Femur (tissue), 1 donor: ENCODE measurements around the gene ANO4.
"Not testable (repeated sequence)": the region's sequence is repeated elsewhere in the genome, so short reads cannot be mapped to it uniquely, and the experiment has no call there.

ENCODE experiments used
- DNase-seq: peaks from one replicate; pipeline ENCODE4 v3.0.0-alpha.2; 2017

Gene ANO4

GRCh38 chr12:100875771-100876170 lies 81.2 kb downstream of the ANO4 start:
- DNase-seq: no peak

DNA sequence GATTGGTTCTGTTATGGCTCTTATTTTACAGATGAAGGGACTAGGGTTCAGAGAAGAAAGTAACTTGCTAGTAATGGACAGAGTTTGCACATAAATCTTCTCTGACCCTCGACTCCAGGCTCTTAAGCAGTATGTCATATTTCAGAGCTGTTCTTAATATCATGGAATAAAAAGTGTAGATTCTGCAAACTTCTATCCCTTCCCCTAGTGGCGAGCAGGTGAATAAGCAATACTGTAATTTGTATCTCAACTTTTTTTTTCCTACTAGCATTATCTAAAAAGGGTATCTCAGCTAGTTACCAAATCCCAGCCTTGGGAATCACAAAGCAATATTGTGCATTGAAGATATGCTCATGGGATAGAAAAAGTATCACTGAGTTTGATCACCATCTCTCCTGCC lies 83.2 kb downstream of the ANO4 start:
- no peak for DNase-seq

GRCh38 chr12:100895192-100895591 lies 100.6 kb downstream of the ANO4 start:
- no peak for DNase-seq

- no peak for DNase-seq
Observed at GRCh38 chr12:100896192-100896591, 101.6 kb downstream of the ANO4 start.

DNA sequence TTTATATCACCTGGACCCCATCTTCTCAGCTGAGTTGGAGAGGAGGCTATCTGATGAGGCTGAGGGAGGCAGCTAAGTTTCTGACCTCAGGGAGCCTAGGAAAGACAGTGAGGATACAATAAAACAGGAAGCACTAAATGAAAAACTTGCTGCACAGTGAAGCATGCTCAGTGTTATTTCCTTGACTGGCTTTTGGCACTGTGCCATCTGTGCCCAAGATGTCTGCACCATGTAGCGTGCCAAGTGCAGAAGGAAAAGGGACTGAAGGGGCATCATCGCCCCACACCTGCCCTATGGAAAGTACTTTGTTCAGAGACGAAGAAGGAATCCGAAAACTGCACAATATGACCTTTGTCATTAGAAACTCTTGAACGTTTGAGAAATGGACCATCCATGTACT lies 102.7 kb downstream of the ANO4 start:
- DNase-seq: no peak

DNA sequence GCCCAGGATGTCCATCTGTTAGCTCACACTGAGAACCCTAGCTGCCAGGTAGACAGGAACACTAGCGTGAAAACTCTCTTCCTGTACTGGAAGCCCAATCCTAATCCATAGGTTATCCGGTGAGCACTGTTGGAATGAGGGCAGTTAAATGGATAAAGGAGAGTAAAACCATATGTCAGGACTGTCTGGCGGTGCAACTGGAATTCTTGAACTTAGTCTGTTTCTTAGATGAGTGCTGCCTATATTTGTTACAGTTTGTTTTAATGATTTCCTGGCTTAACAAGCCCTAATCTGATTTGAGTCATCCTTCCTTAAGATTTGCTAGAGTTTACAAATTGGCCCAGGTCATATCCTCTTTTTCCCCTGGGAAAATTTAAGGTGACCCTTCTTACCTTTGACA lies 104.7 kb downstream of the ANO4 start:
- no peak for DNase-seq

- DNase-seq: no peak
Observed at GRCh38 chr12:100900808-100901207, 106.2 kb downstream of the ANO4 start.

DNA sequence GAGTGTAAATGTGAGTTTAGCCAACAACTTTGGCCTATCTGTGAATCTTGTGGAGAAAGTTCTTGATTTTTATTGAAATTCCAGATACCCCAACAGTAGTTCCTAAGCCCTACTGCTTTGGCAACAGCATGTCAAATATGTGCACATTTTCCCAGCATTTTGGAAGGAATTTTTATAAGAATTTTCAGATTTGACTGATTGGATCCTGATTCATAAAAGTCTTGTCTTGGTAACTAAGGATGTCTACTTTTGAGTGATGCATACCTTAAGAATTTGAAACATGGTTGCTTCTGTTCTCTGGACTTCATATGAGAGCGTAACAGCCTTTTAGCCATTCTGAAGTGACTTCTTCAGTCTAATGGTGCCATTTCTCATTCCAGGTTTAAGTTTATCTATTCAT lies 106.7 kb downstream of the ANO4 start:
- DNase-seq: no peak

DNA sequence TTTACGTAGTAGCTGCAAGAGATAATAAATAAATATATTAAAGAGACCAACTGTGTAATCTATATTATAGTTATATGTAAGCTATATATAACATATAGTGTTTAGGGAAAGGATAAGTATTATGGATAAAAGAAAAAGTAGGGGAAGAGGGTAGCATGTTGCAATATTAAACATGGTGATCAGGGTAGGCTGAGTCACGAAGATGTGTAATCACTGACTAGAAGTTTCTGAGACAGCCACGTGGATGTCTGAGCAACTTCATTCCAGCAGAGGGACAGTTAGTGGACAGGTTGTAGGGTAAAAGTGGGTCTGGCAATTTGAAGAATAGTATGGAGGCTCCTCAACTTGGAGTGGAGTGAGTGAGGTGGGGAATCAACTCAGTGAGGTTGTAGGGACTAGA lies 109.7 kb downstream of the ANO4 start:
- DNase-seq: no peak

GRCh38 chr12:100908501-100908900 lies 113.9 kb downstream of the ANO4 start:
- DNase-seq: no peak

DNA sequence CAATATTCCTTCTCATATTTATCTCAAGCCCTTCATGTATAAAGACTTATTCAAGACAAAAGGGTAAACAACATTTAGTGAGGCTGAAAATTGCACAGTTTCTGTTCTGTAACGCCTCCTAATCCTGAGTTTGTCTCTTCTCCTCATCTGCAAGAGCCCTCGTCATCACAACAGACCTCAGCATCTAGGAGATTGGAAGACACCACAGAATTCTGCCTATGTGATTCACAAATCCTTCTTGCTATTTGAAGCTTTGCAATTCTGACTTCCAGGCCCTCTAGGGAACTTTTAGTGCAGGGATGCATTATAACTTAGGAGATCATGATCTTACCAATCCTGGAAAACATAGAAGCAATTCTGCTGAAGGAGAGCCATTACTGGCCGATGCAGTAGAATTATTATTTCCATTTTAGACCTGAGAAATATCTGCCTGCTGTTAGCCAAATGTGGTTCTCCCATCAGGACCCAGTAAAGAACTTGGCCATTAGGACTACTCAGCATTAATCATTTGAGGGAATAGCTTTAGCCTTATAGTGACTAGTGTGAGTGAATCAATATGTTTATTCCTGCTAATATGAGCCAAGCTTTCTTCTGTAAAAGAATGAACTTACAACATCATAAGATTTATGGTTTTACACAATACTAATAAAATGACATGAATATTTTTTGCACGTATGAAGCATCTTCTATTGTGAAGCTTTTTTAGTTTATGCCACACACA lies 119.5 kb downstream of the ANO4 start:
- DNase-seq: no peak

DNA sequence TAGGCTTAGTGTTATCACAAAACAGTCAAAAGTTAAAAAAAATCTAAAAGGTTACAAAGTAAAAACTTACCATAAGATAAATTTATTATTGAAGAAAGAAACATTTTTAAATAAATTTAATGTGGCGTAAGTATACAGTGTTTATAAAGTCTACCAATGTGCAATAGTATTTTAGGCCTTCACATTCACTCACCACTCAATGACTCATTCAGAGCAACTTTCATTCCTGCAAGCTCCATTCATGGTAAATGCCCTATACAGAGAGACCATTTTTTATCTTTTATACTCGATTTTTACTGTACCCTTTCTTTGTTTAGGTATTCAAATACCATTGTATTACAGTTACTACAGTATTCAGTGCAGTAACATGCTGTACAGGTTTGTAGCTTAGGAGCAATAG lies 124.5 kb downstream of the ANO4 start:
- no peak for DNase-seq

GRCh38 chr12:100920493-100920892 lies 125.9 kb downstream of the ANO4 start:
- DNase-seq: no peak

GRCh38 chr12:100926669-100927248 lies 132.2 kb downstream of the ANO4 start:
- DNase-seq: no peak

GRCh38 chr12:100927826-100928225 lies 133.2 kb downstream of the ANO4 start:
- no peak for DNase-seq

DNA sequence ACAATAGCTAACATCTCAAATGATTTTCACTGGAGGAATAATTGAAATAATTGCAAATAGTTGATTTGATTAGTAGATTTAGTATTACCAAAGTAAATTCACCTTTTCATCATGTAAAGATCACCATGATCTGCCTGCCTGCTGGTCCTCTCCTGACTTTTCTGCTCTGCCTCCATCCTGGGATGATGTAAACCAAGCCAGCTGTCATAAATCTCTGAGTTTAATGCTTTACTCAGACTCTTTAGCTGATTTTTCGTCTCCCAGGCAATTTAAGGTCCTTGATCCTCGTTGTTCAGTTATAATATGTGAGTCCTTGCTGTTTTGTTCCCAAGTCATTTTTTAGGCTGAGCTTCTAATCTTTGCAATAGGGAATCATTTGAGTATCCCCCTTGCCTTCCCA lies 138.0 kb downstream of the ANO4 start:
- no peak for DNase-seq

- not testable (repeated sequence) for DNase-seq
Observed at GRCh38 chr12:100933531-100933930, 139.0 kb downstream of the ANO4 start.

GRCh38 chr12:100935929-100936328 lies 141.4 kb downstream of the ANO4 start:
- DNase-seq: no peak

DNA sequence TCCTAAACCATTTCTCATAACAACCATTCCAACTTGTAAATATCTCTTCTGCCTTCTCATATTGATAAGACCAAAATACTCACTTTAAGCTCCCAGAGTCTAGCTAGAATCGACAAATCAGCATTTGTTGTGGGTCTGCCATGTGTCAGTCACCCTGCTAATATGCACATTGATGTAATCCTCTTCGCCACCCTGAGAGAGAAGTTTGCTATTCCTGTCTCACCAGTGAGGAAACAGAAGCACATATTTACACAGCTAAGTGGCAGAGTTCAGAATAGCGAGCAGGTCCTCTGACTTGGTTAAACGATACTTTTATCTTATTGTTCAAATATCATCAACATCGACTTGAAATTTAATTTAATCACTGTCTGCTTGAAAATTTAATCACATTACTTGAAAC lies 142.1 kb downstream of the ANO4 start:
- no peak for DNase-seq

- DNase-seq: no peak
Observed at GRCh38 chr12:100940503-100940902, 145.9 kb downstream of the ANO4 start.

GRCh38 chr12:100942984-100943749 lies 148.6 kb downstream of the ANO4 start:
- no peak for DNase-seq

- DNase-seq: no peak
Observed at GRCh38 chr12:100951756-100952155, 157.2 kb downstream of the ANO4 start.

DNA sequence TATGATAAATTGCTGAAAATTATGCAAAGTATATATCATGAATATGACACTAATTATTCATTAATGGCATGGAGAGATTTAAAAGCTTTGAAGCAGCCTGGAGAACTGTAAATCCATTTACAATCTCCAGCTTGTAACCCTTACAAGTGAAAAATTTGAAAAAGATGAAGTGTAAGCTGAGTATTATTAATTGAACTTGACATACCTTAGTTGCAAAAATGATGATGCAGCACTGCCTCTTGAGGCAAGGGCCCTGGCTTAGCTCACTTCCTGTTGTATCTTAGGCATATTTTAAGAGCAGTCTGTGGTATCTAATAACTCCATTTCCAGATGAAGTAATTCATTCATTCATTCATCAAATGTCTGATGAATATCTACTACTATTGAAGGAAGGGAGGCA lies 158.6 kb downstream of the ANO4 start:
- no peak for DNase-seq

DNA sequence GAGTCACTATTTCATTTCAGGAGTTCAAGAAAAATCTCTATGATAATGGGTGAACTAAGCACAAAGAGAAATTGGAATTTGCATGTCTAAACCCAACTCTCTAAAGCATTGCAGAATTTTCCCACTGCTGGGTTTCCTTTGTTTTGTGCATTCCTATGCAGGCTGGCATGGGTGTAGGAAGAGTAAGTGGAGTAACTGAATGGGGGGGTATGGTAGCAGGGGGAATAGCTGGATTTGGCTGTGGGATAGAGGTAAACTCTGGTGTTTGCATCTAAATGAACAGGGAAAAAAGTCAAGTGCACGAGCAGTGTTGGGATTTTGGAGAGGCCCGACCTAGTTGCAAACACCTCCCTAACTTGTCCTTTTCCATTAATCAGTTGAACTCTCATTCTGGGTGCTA lies 159.1 kb downstream of the ANO4 start:
- DNase-seq: no peak
